SKM-1 (cell line): ENCODE data around the gene MOCS3.

Experiments
- DNase-seq: peaks from one replicate; lab custom pipeline; 2025; ENCODE audit not compliant: unreplicated experiment; lab: John Stamatoyannopoulos, UW

The MOCS3 gene

DNA sequence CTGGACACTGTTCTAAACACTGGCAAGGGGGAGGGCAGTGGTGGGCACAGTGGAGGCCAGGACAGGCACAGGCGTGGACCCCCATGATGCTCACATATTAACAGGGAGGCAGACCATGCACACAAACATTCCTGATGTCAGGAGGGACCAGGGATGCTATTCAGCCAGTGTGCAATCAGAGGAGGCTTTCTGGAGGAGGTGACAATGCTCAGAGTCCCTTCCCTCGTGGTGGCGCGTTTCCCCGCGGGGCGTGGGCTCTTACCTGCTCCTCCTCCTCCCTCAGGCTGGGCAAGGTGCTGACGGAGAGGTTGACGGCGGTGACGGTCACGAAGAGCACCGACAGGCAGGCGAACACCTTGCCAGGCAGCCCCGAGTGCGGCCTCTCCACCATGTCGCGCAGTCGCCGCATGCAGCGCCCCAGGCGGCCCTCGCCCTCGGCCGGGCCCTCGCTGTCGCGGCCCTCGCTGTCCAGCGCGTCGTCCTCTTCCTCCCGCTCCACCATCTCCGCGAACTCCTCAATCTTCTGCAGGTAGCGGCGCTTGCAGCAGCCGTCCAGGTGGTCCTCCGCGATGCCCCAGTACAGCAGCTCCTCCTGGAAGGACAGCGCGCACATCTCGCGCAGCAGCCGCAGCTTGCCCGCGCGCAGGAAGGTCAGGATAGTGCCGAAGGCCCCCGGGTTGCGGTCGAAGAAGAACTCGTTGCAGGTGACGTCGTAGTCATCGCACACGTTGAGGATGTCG, 50.9 kb downstream of the MOCS3 start:
- DNase-seq = no peak

DNA sequence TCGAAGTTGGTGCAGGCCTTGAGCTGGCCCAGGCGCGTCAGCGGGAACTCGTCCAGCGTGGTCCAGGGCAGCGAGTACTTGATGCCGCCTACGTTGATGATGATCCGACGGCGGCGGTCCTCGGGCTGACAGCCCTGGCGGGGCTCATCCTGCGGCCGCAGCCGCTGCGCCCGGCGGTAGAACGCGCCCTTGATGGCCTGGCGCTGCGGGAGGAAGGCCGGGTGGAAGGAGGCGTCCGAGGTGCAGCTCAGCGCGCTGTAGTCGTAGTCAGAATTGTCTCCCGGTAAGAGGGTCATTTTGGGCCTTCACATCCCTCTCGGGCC, 51.4 kb downstream of the MOCS3 start:
- no peak for DNase-seq

DNA sequence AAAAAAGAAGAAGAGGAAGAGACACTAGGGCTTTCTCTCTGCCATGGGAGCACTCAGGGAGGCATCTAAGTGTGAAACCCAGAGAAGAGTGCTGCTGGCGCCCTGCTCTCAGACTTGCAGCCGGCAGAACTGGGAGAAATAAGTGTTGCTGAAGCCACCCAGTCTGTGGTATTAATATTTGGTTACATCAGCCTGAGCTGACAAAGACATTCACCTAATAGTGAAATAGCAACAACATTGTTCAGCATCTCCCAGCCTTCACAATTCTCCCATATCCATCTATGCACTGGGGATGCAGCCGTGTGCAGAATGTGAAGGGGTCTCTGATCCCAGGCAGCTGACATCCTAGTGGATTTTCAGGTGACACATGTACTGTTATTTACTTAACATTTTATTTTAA, 52.3 kb downstream of the MOCS3 start:
- no peak for DNase-seq

DNA sequence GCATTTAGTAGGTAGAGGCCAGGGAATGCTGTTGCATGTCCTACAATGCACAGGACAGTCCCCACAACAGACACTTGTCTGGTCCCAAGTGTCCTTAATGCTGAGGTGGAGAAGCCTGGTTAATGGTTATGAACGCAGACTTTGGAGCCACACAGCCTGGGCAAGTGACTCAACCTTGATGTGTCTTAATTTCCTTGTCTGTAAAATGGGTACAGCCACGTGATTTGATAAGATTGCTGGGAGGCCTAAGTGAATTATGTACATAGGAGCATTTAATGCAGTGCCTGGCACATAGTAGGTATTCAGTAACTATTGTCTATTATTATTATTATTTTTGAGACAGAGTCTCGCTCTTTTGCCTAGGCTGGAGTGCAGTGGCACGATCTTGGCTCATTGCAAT, 52.9 kb downstream of the MOCS3 start:
- DNase-seq = no peak

DNA sequence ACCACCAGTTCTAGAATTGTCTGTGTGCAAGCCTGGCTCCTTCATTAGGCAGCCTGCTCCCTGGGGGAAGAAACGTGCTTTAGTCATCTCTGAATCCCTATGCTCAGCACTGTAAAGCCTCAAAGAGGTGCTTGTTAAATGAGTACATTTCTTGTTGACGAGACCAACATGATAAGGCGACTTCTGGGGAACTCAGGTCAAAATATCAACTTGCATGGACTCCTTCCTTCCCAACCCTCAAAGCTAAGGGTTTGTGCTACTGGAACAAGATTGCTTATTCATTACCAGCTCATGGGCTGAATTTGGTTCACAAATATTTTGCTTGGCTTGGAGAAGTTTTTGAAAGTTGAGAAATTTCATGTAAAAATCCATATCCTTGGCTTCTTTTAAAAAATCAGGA, 53.7 kb downstream of the MOCS3 start:
- DNase-seq = no peak
